Nephron (organoid): ENCODE measurements around the gene SLC6A6.
A peak's percentile ranks its signal among the peaks of the same experiment; 100 is the strongest.

ENCODE experiments used
- H3K27ac Mint-ChIP-seq, 3 experiments: 2 replicates each; pipeline ENCODE4 v1.8.0; 2020; ENCODE audit warnings: mixed read lengths in 3 of 3, mild to moderate bottlenecking in 2 of 3, moderate library complexity in 1 of 3
- H3K27me3 Mint-ChIP-seq: 2 replicates; pipeline ENCODE4 v1.8.0; 2021; ENCODE audit warnings: low read depth, mild to moderate bottlenecking, moderate library complexity, mixed read lengths
- H3K36me3 Mint-ChIP-seq: 2 replicates; pipeline ENCODE4 v1.8.0; 2020; ENCODE audit warnings: low read depth, mixed read lengths
- H3K4me1 Mint-ChIP-seq: 2 replicates; pipeline ENCODE4 v1.8.0; 2020; ENCODE audit warnings: mixed read lengths
- H3K4me3 Mint-ChIP-seq, 3 experiments: 2 replicates each; pipeline ENCODE4 v1.8.0; 2020; ENCODE audit warnings: mild to moderate bottlenecking in 3 of 3, mixed read lengths in 3 of 3, moderate library complexity in 2 of 3
- H3K9me3 Mint-ChIP-seq: 2 replicates; pipeline ENCODE4 v1.8.0; 2020; ENCODE audit warnings: mixed read lengths
- CTCF ChIP-seq, 3 experiments: fragments of 200-600 bp; sonication (generic); IDR thresholded peaks; one replicate each; pipeline ENCODE4 v1.5.0; 2021; ENCODE audit warnings: antibody characterized with exemption in 3 of 3; ENCODE audit not compliant: unreplicated experiment in 3 of 3

SLC6A6 gene

GRCh38 chr3:14470461-14470860, 68.1 kb downstream of the SLC6A6 start:
- Mint-ChIP-seq H3K9me3 (no peaks in the 10 kb centered on the region), H3K27me3 (no peaks in the 10 kb centered on the region), H3K36me3 (peaks cover 43% of the 10 kb centered on the region), H3K27ac (peak overlapping the region in 1 of 3 experiments; percentile 64), H3K4me1 (peaks cover 34% of the 10 kb centered on the region), H3K4me3 (no peak overlapping the region)
- TF ChIP-seq CTCF (IDR thresholded peaks at IDR 0.05; ENCODE audit: unreplicated experiment in 3 of 3), result no peak

DNA sequence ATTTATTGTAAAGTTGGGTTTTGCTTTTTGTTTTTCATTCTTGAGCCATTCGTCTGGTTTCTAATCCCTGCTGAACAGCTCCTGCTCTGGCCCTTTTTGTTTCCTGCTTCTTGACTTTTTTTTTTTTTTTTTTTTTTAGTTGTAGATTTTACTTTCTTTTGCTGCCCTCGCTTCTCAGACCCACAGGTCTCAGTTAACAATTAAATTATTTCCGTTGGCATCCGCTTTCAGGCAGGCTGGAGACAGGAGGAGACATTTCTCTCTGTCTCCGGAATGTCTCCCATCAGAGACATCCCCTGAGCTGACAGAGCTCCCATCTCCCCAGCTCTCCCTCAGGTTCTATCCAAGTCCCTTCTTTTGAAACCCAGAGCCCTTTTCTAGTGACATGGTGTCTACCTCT, 68.6 kb downstream of the SLC6A6 start:
- Mint-ChIP-seq H3K27ac (no peak overlapping the region), H3K4me3 (no peak overlapping the region), H3K36me3 (peaks cover 45% of the 10 kb centered on the region), H3K9me3 (no peaks in the 10 kb centered on the region), H3K27me3 (no peaks in the 10 kb centered on the region), H3K4me1 (peaks cover 40% of the 10 kb centered on the region)
- TF ChIP-seq CTCF (IDR thresholded peaks at IDR 0.05; ENCODE audit: unreplicated experiment in 3 of 3), result no peak

- no peak overlapping the region for H3K27ac Mint-ChIP-seq
- H3K36me3 Mint-ChIP-seq, result peaks cover 49% of the 10 kb centered on the region
- H3K9me3 Mint-ChIP-seq, result no peaks in the 10 kb centered on the region
- H3K4me1 Mint-ChIP-seq, result peaks cover 41% of the 10 kb centered on the region
- no peaks in the 10 kb centered on the region for H3K27me3 Mint-ChIP-seq
- H3K4me3 Mint-ChIP-seq, result no peak overlapping the region
- no peak for TF ChIP-seq CTCF (IDR thresholded peaks at IDR 0.05; ENCODE audit: unreplicated experiment in 3 of 3)
Observed at GRCh38 chr3:14471690-14472089, 69.3 kb downstream of the SLC6A6 start.

DNA sequence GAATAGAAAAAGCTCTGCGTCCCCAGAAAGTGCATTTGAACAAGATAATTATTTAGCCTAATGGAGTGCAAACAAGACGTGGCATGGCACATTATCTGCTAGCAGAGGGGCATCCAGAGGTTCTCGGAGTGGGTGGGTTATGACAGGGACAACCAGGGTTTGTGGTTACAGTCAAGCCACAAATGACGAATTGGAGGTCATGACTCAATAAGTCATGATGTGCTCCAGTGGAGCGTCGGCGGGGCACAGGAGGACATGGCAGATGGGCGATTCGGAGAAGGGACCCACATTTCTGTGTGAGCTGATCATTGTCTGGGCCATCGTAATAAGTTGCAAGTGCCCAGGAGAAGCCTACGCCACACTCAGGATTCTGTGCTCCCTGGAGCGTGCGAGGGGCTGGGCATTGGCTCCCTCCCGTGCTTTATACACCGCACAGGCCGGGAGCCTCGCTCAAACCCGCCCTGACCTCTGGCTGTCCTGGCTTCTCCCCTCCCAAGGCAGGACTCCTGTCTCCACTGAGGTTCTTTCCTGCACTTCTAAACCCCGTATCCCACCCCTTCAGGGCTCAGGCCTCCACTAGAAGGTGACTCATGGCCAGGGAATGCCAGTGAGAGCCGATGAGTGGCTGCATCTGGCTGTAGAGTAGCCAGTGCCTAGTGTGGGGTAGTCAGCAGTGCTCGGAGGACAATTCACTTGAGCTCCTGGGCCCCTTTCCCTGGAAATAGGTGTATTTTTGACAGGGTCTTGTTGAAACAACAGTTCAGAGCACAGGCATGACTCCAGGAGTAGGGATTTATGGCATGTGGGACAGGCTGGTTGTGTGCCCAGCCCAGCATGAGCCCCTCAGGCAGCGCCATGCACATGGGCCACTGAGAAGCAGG, 70.3 kb downstream of the SLC6A6 start:
- Mint-ChIP-seq H3K4me3 (no peak overlapping the region), H3K4me1 (peaks cover 41% of the 10 kb centered on the region), H3K9me3 (no peaks in the 10 kb centered on the region), H3K36me3 (peaks cover 57% of the 10 kb centered on the region), H3K27me3 (no peaks in the 10 kb centered on the region), H3K27ac (peak overlapping the region; percentile 39 to 90 (median 79))
- TF ChIP-seq CTCF (IDR thresholded peaks at IDR 0.05; ENCODE audit: unreplicated experiment in 3 of 3), result no peak

DNA sequence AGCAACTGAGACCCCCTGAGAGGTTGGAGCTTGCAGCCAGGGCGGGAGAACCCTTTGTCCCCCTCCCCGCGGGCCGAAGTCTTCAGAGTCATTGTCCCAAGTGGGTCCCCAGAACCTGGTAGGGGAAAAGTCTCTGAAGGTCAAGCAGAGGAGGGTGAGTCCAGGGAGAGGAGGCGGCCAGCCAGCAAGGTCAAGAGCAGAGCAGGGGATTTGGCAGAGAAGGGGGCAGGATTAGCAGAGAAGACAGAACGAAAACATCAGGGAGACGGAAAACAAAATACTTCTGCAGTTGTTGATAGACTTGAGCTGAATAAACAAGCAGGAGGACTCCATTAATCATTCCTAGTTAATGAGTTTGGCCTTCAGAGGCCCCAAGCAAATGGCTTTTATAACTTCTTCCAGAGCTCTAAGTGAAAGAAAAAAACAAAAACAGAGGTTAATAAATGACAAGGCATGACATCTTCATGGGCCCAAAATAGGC, 71.0 kb downstream of the SLC6A6 start:
- no peak for TF ChIP-seq CTCF (IDR thresholded peaks at IDR 0.05; ENCODE audit: unreplicated experiment in 3 of 3)
- Mint-ChIP-seq H3K27ac (peak overlapping the region; percentile 39 to 90 (median 79)), H3K36me3 (peaks cover 60% of the 10 kb centered on the region), H3K9me3 (no peaks in the 10 kb centered on the region), H3K27me3 (no peaks in the 10 kb centered on the region), H3K4me1 (peaks cover 41% of the 10 kb centered on the region), H3K4me3 (no peak overlapping the region)
